ENCODE data around the gene H2BW1. TPM values are rescaled to one million over a fixed set of nuclear protein-coding genes. Genes with fewer than 3 reads are reported as not detected.
"Not testable (repeated sequence)": the region's sequence is repeated elsewhere in the genome, so short reads cannot be mapped to it uniquely, and the experiment has no call there.

The H2BW1 gene
- total RNA-seq, 1 experiment from 2014 or later: not detected

DNA sequence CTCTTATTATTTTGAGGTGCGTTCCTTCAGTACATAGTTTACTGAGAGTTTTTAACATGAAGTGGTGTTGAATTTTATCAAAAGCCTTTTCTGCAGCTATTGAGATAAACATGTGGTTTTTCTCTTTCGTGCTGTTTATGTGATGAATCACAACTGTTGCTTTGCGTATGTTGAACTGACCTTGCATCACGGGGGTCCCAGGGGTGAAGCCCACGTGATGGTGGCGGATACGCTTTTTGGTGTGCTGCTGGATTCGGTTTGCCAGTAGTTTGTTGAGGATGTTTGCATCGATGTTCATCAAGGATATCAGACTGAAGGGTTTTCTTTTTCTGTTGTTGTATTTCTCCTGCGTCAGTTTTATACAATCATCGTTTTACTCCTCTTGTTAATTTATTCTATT lies 4.6 kb upstream of the H2BW1 start:
- Histone ChIP-seq H3K4me2 (ENCODE audit: low read length) (no peak overlapping the region), H3K27ac (ENCODE audit: low read depth, low read length) (no peak overlapping the region), H3K79me2 (ENCODE audit: insufficient read depth, low read length) (no peaks in the 10 kb centered on the region), H3K4me1 (ENCODE audit: control insufficient read depth in 1 of 2, insufficient read depth in 2 of 2, low read length in 2 of 2) (no peaks in the 10 kb centered on the region), H3K9me3 (ENCODE audit: control insufficient read depth in 1 of 2, insufficient read depth in 1 of 2, low read depth in 1 of 2, low read length in 2 of 2) (no peaks in the 10 kb centered on the region), H3K9me2 (ENCODE audit: insufficient read depth) (no peaks in the 10 kb centered on the region), H3K9ac (ENCODE audit: low read length) (no peak overlapping the region), H3K4me3 (replicated peaks in 1 of 2; ENCODE audit: low read depth in 1 of 2, low read length in 2 of 2) (no peak overlapping the region), H2AFZ (ENCODE audit: low read depth, low read length, poor library complexity, severe bottlenecking) (no peak overlapping the region), H4K20me1 (ENCODE audit: insufficient read depth) (no peaks in the 10 kb centered on the region), H3K36me3 (ENCODE audit: control insufficient read depth in 1 of 2, insufficient read depth in 2 of 2, low read length in 2 of 2) (no peaks in the 10 kb centered on the region), H3K27me3 (ENCODE audit: insufficient read depth, low read length) (peaks cover 14% of the 10 kb centered on the region)
- ATAC-seq (no peak), DNase-seq (ENCODE audit: low read depth, low spot score) (no peak)
- ChIA-PET RAD21 (ENCODE audit: low non-redundant PET in 1 of 2, low total read pairs in 2 of 2, uncharacterized antibody in 2 of 2, unreplicated experiment in 2 of 2) (no interaction called here), CTCF (no interaction called here), POLR2A (no interaction called here)
- TF ChIP-seq TCF7L2 (IDR thresholded peaks at IDR 0.05; ENCODE audit: borderline replicate concordance, extremely low read depth, insufficient read depth, insufficient read length) (no peak), SRF (IDR thresholded peaks at IDR 0.05; ENCODE audit: low read depth) (no peak), POLR2A (IDR thresholded peaks at IDR 0.05; ENCODE audit: borderline replicate concordance, extremely low read depth, insufficient read depth, insufficient read length) (no peak), ZNF274 (IDR thresholded peaks at IDR 0.05; ENCODE audit: low read depth, low read length) (no peak), JUND (IDR thresholded peaks at IDR 0.05) (no peak), CTCF (IDR thresholded peaks at IDR 0.05 in 2 of 3, conservative IDR thresholded peaks at IDR 0.05 in 1 of 3; ENCODE audit: borderline replicate concordance in 1 of 3, insufficient read depth in 1 of 3, low read depth in 2 of 3, low read length in 2 of 3) (no peak), ZFX (IDR thresholded peaks at IDR 0.05) (no peak), REST (IDR thresholded peaks at IDR 0.05; ENCODE audit: low read depth) (no peak), CBX3 (IDR thresholded peaks at IDR 0.05; ENCODE audit: low read depth) (no peak)
- BruUV-seq (replicated peaks): no TSS peak
- intact Hi-C loops (cut with micrococcal nuclease): no loop called here

- H3K79me2 ChIP-seq (ENCODE audit: insufficient read depth, low read length); H3K9me3 ChIP-seq (ENCODE audit: control insufficient read depth in 1 of 2, insufficient read depth in 1 of 2, low read depth in 1 of 2, low read length in 2 of 2); H3K27ac ChIP-seq (ENCODE audit: low read depth, low read length); H3K4me3 ChIP-seq (replicated peaks in 1 of 2; ENCODE audit: low read depth in 1 of 2, low read length in 2 of 2); H3K36me3 ChIP-seq (ENCODE audit: control insufficient read depth in 1 of 2, insufficient read depth in 2 of 2, low read length in 2 of 2); ATAC-seq; H2AFZ ChIP-seq (ENCODE audit: low read depth, low read length, poor library complexity, severe bottlenecking); H4K20me1 ChIP-seq (ENCODE audit: insufficient read depth); RAD21 ChIA-PET (ENCODE audit: low non-redundant PET in 1 of 2, low total read pairs in 2 of 2, uncharacterized antibody in 2 of 2, unreplicated experiment in 2 of 2); H3K4me2 ChIP-seq (ENCODE audit: low read length); intact Hi-C loops (cut with micrococcal nuclease); POLR2A ChIA-PET; DNase-seq (ENCODE audit: low read depth, low spot score); BruUV-seq (replicated peaks); CTCF ChIA-PET; H3K9ac ChIP-seq (ENCODE audit: low read length); H3K4me1 ChIP-seq (ENCODE audit: control insufficient read depth in 1 of 2, insufficient read depth in 2 of 2, low read length in 2 of 2); H3K9me2 ChIP-seq (ENCODE audit: insufficient read depth): not testable (repeated sequence)
- peaks cover 13% of the 10 kb centered on the region for H3K27me3 ChIP-seq (ENCODE audit: insufficient read depth, low read length)
Observed at GRCh38 chrX:104015576-104015975, 2.1 kb upstream of the H2BW1 start.
